CD4-positive, alpha-beta T cell (primary cell): Measurements from ENCODE around the gene MBNL2. TPM values are rescaled to one million over a fixed set of nuclear protein-coding genes. Genes with fewer than 3 reads are reported as not detected.

ENCODE experiments used
- ATAC-seq: fragments of 200-7000 bp; cut with Tn5 transposase; one replicate; pipeline ENCODE4 v1.10.0; 2022; ENCODE audit warnings: mild to moderate bottlenecking; ENCODE audit not compliant: poor library complexity
- CTCF ChIA-PET: fragments of 350-600 bp; sonication (Branson Sonifier 250); formaldehyde crosslinking; loops from one replicate; lab custom pipeline; 2021; ENCODE audit warnings: antibody characterized with exemption, inconsistent platforms; lab: Charles Lee
- POLR2A ChIA-PET: fragments of 350-600 bp; sonication (Branson Sonifier 250); formaldehyde crosslinking; loops from one replicate; lab custom pipeline; 2021; ENCODE audit warnings: antibody characterized with exemption, inconsistent platforms; lab: Charles Lee
- DNase-seq, 14 experiments: peaks; one replicate each; pipeline ENCODE4 v3.0.0-alpha.2; 2013 to 2020; ENCODE audit warnings: mixed read lengths in 2 of 14
- H3K27ac ChIP-seq, 2 donors: one replicate each; pipeline versions ENCODE4 v1.5.1 to v1.7.0; 2013; ENCODE audit warnings: low read length in 2 of 2, low read depth in 1 of 2, mild to moderate bottlenecking in 1 of 2
- H3K27me3 ChIP-seq, 2 experiments: 1 replicate in 1 of 2; 2 replicates in 1 of 2; pipeline versions ENCODE4 v1.6.1 to v1.7.0; 2013; ENCODE audit warnings: low read length in 2 of 2, control low read depth in 1 of 2, mild to moderate bottlenecking in 1 of 2, moderate library complexity in 1 of 2; ENCODE audit not compliant: insufficient read depth in 2 of 2, control insufficient read depth in 1 of 2
- H3K36me3 ChIP-seq: one replicate; pipeline ENCODE4 v1.6.1; 2013; ENCODE audit warnings: low read length, control low read depth; ENCODE audit not compliant: insufficient read depth
- H3K4me1 ChIP-seq: one replicate; pipeline ENCODE4 v1.6.1; 2013; ENCODE audit warnings: low read length, control low read depth; ENCODE audit not compliant: insufficient read depth
- H3K4me3 ChIP-seq: one replicate; pipeline ENCODE4 v1.5.1; 2013; ENCODE audit warnings: mild to moderate bottlenecking, low read length, moderate library complexity
- H3K9me3 ChIP-seq, 2 experiments: 1 replicate in 1 of 2; 2 replicates in 1 of 2; pipeline versions ENCODE4 v1.6.1 to v1.7.0; 2013; ENCODE audit warnings: low read length in 2 of 2, mild to moderate bottlenecking in 2 of 2, control low read depth in 1 of 2, moderate library complexity in 1 of 2; ENCODE audit not compliant: control insufficient read depth in 1 of 2, insufficient read depth in 1 of 2
- H3K27ac Mint-ChIP-seq: one replicate; pipeline ENCODE4 v1.8.0; 2020; ENCODE audit warnings: mixed read lengths
- H3K27me3 Mint-ChIP-seq: one replicate; pipeline ENCODE4 v1.8.0; 2021; ENCODE audit warnings: mixed read lengths
- H3K36me3 Mint-ChIP-seq: one replicate; pipeline ENCODE4 v1.8.0; 2021; ENCODE audit warnings: low read depth, mixed read lengths
- H3K4me1 Mint-ChIP-seq: one replicate; pipeline ENCODE4 v1.8.0; 2021; ENCODE audit warnings: low read depth, mixed read lengths
- H3K4me3 Mint-ChIP-seq: one replicate; pipeline ENCODE4 v1.8.0; 2020; ENCODE audit warnings: mild to moderate bottlenecking, mixed read lengths
- H3K9me3 Mint-ChIP-seq: one replicate; pipeline ENCODE4 v1.8.0; 2020; ENCODE audit warnings: mixed read lengths
- CTCF ChIP-seq: fragments of 200-600 bp; IDR thresholded peaks from one replicate; pipeline ENCODE4 v1.8.0; 2022; ENCODE audit warnings: antibody characterized with exemption, mild to moderate bottlenecking
- intact Hi-C, 2 experiments: fragments of 100-400 bp; cut with DNase I in 1 of 2; cut with micrococcal nuclease in 1 of 2; formaldehyde crosslinking; loops; one replicate each; pipeline versions ENCODE4 v1.15.1 to v1.9.0; 2023 to 2025; cut with DNase I, micrococcal nuclease
- total RNA-seq, 174 experiments: library from RNA in 2 of 174; stranded (reverse) in 2 of 174; gene quantifications; one replicate each; pipeline ENCODE4 v1.2.3 and lab custom pipeline; 2021 to 2026

MBNL2 gene
- total RNA-seq, 2 experiments from 2014 or later = 35.9 to 36.0 TPM

- peak; percentile 69 for TF ChIP-seq CTCF
- H3K27me3 ChIP-seq = no peaks in the 10 kb centered on the region
- H3K4me3 ChIP-seq = no peak overlapping the region
- Mint-ChIP-seq H3K9me3 (no peaks in the 10 kb centered on the region), H3K36me3 (peaks cover 63% of the 10 kb centered on the region), H3K27me3 (no peaks in the 10 kb centered on the region), H3K4me1 (no peaks in the 10 kb centered on the region), H3K27ac (no peak overlapping the region), H3K4me3 (no peak overlapping the region)
- H3K9me3 ChIP-seq = no peaks in the 10 kb centered on the region
- ChIA-PET CTCF (interaction anchor here (0.6 to 3.5 kb wide), 6 partner anchors 11 to 237 kb away, joined by 3 to 26 read pairs (median 4); no protein-coding TSS in a partner anchor), POLR2A (interaction anchor here (1.0 kb wide), 1 partner anchor 235 kb away, joined by 6 read pairs; no protein-coding TSS in a partner anchor)
- H3K36me3 ChIP-seq = peaks cover 32% of the 10 kb centered on the region
- intact Hi-C loops = loop anchor here (1.0 to 5.0 kb wide), 2 partner anchors 122 to 234 kb away; partner anchors contain the start of gene MBNL2 (in 1 of the 2)
- DNase-seq (peak in 12 of 14 experiments; percentile 7 to 67 (median 36)), ATAC-seq (peak; percentile 49)
- H3K4me1 ChIP-seq = peaks cover 4% of the 10 kb centered on the region
- H3K27ac ChIP-seq = no peak overlapping the region
These were observed 122.4 kb downstream of the MBNL2 start for GRCh38 chr13:97344265-97345175.

DNA sequence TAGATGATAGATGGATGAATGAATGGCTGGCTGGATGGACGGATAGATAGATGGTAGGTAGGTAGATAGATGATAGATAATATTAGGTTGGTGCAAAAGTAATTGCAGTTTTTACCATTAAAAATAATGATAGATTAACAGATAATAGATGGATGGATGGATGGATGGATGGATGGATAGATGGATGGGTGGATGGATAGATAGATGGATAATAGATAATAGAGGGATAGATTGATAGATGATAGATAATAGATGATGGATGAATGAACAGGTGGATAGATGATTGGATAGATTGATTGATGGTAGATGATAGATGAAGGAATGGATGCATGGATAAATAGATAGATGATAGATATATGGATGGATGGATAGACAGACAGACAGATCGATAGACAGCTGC is 124.0 kb downstream of the MBNL2 start:
- no peaks in the 10 kb centered on the region for H3K27me3 ChIP-seq
- no peaks in the 10 kb centered on the region for H3K27me3 Mint-ChIP-seq
- H3K4me1 ChIP-seq = no peaks in the 10 kb centered on the region
- no peak overlapping the region for H3K27ac Mint-ChIP-seq
- H3K4me1 Mint-ChIP-seq = no peaks in the 10 kb centered on the region
- intact Hi-C loops = no loop called here
- ChIA-PET CTCF (no interaction called here), POLR2A (no interaction called here)
- H3K4me3 Mint-ChIP-seq = no peak overlapping the region
- DNase-seq (no peak), ATAC-seq (no peak)
- no peaks in the 10 kb centered on the region for H3K9me3 ChIP-seq
- no peak for TF ChIP-seq CTCF
- H3K36me3 Mint-ChIP-seq = peaks cover 79% of the 10 kb centered on the region
- no peak overlapping the region for H3K27ac ChIP-seq
- H3K4me3 ChIP-seq = no peak overlapping the region
- H3K36me3 ChIP-seq = peaks cover 40% of the 10 kb centered on the region
- no peaks in the 10 kb centered on the region for H3K9me3 Mint-ChIP-seq

DNA sequence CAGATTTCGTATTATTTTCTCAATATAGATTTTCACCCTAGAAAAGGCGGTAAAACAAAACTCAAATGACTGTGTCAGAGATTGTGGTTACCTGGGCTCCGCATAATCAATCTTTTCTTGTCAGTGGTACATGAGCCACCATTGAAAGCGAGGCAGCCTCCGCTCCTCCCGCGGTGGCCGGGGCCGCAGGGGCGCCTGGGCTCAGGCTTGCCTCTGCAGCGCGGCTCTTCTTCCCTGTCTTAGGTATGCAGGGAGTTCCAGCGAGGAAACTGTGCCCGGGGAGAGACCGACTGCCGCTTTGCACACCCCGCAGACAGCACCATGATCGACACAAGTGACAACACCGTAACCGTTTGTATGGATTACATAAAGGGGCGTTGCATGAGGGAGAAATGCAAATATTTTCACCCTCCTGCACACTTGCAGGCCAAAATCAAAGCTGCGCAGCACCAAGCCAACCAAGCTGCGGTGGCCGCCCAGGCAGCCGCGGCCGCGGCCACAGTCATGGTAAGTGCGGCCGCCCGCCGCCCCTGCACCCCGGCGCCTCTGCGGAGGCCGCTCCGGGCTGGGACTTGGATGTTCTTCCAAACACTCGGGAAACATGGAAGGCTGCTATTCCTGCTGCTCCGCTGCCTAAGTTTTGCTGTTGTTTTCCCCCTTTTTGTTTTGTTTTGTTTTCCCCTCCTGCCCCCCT is 124.6 kb downstream of the MBNL2 start:
- Mint-ChIP-seq H3K27me3 (no peaks in the 10 kb centered on the region), H3K36me3 (peaks cover 84% of the 10 kb centered on the region), H3K9me3 (no peaks in the 10 kb centered on the region), H3K4me3 (no peak overlapping the region), H3K27ac (no peak overlapping the region), H3K4me1 (no peaks in the 10 kb centered on the region)
- intact Hi-C loops = no loop called here
- Histone ChIP-seq H3K27ac (no peak overlapping the region), H3K9me3 (no peaks in the 10 kb centered on the region), H3K4me1 (no peaks in the 10 kb centered on the region), H3K4me3 (no peak overlapping the region), H3K36me3 (peaks cover 43% of the 10 kb centered on the region), H3K27me3 (no peaks in the 10 kb centered on the region)
- no peak for ATAC-seq
- DNase-seq = no peak
- TF ChIP-seq CTCF = no peak
- POLR2A ChIA-PET = no interaction called here
- CTCF ChIA-PET = no interaction called here
